Activated CD8-positive, alpha-beta T cell treated with anti-CD3 and anti-CD28 coated beads, Interleukin-2, amount 10 ng/mL, durations not matched to agents 7 days and 5 days (primary cell): ENCODE data around the gene KDM8. TPM values are rescaled to one million over a fixed set of nuclear protein-coding genes. Genes with fewer than 3 reads are reported as not detected.
A peak's percentile ranks its signal among the peaks of the same experiment; 100 is the strongest.
"Not testable (repeated sequence)": the region's sequence is repeated elsewhere in the genome, so short reads cannot be mapped to it uniquely, and the experiment has no call there.

ENCODE experiments used
- ATAC-seq: fragments of 150-1000 bp; cut with Tn5 transposase; one replicate; pipeline ENCODE4 v1.10.0; 2021; ENCODE audit warnings: moderate library complexity
- CTCF ChIA-PET: fragments of 350-600 bp; sonication (Branson Sonifier 250); formaldehyde crosslinking; loops from one replicate; lab custom pipeline; 2021; ENCODE audit warnings: antibody characterized with exemption; lab: Charles Lee
- POLR2A ChIA-PET: fragments of 350-600 bp; sonication (Branson Sonifier 250); formaldehyde crosslinking; loops from one replicate; lab custom pipeline; 2021; ENCODE audit warnings: antibody characterized with exemption; lab: Charles Lee
- DNase-seq: peaks from one replicate; pipeline ENCODE4 v3.0.0-alpha.2; 2020
- H3K27ac Mint-ChIP-seq: one replicate; pipeline ENCODE4 v1.8.0; 2021; ENCODE audit warnings: mild to moderate bottlenecking, mixed read lengths
- H3K27me3 Mint-ChIP-seq: one replicate; pipeline ENCODE4 v1.8.0; 2021; ENCODE audit warnings: low read depth, mixed read lengths
- H3K36me3 Mint-ChIP-seq: one replicate; pipeline ENCODE4 v1.8.0; 2021; ENCODE audit warnings: low read depth, mixed read lengths
- H3K4me1 Mint-ChIP-seq: one replicate; pipeline ENCODE4 v1.8.0; 2021; ENCODE audit warnings: low read depth, mixed read lengths
- H3K4me3 Mint-ChIP-seq: one replicate; pipeline ENCODE4 v1.8.0; 2021; ENCODE audit warnings: mild to moderate bottlenecking, mixed read lengths
- H3K9me3 Mint-ChIP-seq: one replicate; pipeline ENCODE4 v1.8.0; 2022; ENCODE audit warnings: mixed read lengths; ENCODE audit not compliant: insufficient read depth
- total RNA-seq, 2 experiments: library from RNA; stranded (reverse); gene quantifications; one replicate each; pipeline ENCODE4 v1.2.3, GENCODE V29; 2021

KDM8 gene
- total RNA-seq, 2 experiments from 2014 or later = 14.7 to 15.0 TPM

- CTCF ChIA-PET = interaction anchor here (0.6 to 3.7 kb wide), 13 partner anchors 8 to 206 kb away, joined by 3 to 43 read pairs (median 7); no protein-coding TSS in a partner anchor
- H3K9me3 Mint-ChIP-seq = no peaks in the 10 kb centered on the region
- H3K27me3 Mint-ChIP-seq = no peaks in the 10 kb centered on the region
- POLR2A ChIA-PET = interaction anchor here (0.8 to 2.2 kb wide), 17 partner anchors 8 to 346 kb away, joined by 3 to 15 read pairs (median 6); partner anchors contain the start of genes GTF3C1 and KATNIP
- peaks cover 18% of the 10 kb centered on the region for H3K36me3 Mint-ChIP-seq
- DNase-seq = no peak
- ATAC-seq = no peak
- peak overlapping the region; percentile 98 for H3K4me3 Mint-ChIP-seq
- H3K4me1 Mint-ChIP-seq = peaks cover 51% of the 10 kb centered on the region
- peak overlapping the region; percentile 99 for H3K27ac Mint-ChIP-seq
Observed at GRCh38 chr16:27204312-27204915, 1.1 kb downstream of the KDM8 start.

GRCh38 chr16:27205423-27206065, 2.2 kb downstream of the KDM8 start:
- Mint-ChIP-seq H3K27ac (peak overlapping the region; percentile 11), H3K9me3 (no peaks in the 10 kb centered on the region), H3K36me3 (peaks cover 19% of the 10 kb centered on the region), H3K27me3 (no peaks in the 10 kb centered on the region), H3K4me1 (peaks cover 42% of the 10 kb centered on the region), H3K4me3 (no peak overlapping the region)
- POLR2A ChIA-PET = interaction anchor here (1.2 kb wide), 1 partner anchor 32 kb away, joined by 4 read pairs; no protein-coding TSS in a partner anchor
- no peak for DNase-seq
- no peak for ATAC-seq
- CTCF ChIA-PET = interaction anchor here (1.0 to 3.7 kb wide), 4 partner anchors 26 to 162 kb away, joined by 3 to 43 read pairs (median 18); no protein-coding TSS in a partner anchor

GRCh38 chr16:27207121-27207520, 3.8 kb downstream of the KDM8 start:
- not testable (repeated sequence) for DNase-seq, H3K4me3 Mint-ChIP-seq, H3K9me3 Mint-ChIP-seq, H3K27ac Mint-ChIP-seq, H3K27me3 Mint-ChIP-seq, ATAC-seq
- ChIA-PET POLR2A (interaction anchor here (0.5 kb wide), 1 partner anchor 405 kb away, joined by 3 read pairs; no protein-coding TSS in a partner anchor), CTCF (interaction anchor here (1.3 kb wide), 1 partner anchor 27 kb away, joined by 4 read pairs; no protein-coding TSS in a partner anchor)
- H3K36me3 Mint-ChIP-seq = peaks cover 21% of the 10 kb centered on the region
- peaks cover 35% of the 10 kb centered on the region for H3K4me1 Mint-ChIP-seq

GRCh38 chr16:27208081-27208680, 4.9 kb downstream of the KDM8 start:
- H3K36me3 Mint-ChIP-seq = peaks cover 27% of the 10 kb centered on the region
- ChIA-PET CTCF (interaction anchor here (1.3 to 1.9 kb wide), 2 partner anchors 29 to 35 kb away, joined by 4 to 8 read pairs; no protein-coding TSS in a partner anchor), POLR2A (interaction anchor here (1.6 kb wide), 1 partner anchor 9 kb away, joined by 3 read pairs; no protein-coding TSS in a partner anchor)
- peaks cover 28% of the 10 kb centered on the region for H3K4me1 Mint-ChIP-seq
- ATAC-seq (no peak), DNase-seq (no peak)
- H3K27me3 Mint-ChIP-seq = no peaks in the 10 kb centered on the region
- H3K4me3 Mint-ChIP-seq = no peak overlapping the region
- H3K9me3 Mint-ChIP-seq = no peaks in the 10 kb centered on the region
- H3K27ac Mint-ChIP-seq = no peak overlapping the region

GRCh38 chr16:27208796-27209195, 5.5 kb downstream of the KDM8 start:
- H3K4me1 Mint-ChIP-seq = peaks cover 27% of the 10 kb centered on the region
- H3K9me3 Mint-ChIP-seq = no peaks in the 10 kb centered on the region
- H3K36me3 Mint-ChIP-seq = peaks cover 31% of the 10 kb centered on the region
- no peaks in the 10 kb centered on the region for H3K27me3 Mint-ChIP-seq
- ChIA-PET POLR2A (interaction anchor here (1.6 kb wide), 1 partner anchor 9 kb away, joined by 3 read pairs; no protein-coding TSS in a partner anchor), CTCF (interaction anchor here (0.9 to 1.9 kb wide), 2 partner anchors 17 to 35 kb away, joined by 3 to 8 read pairs; no protein-coding TSS in a partner anchor)
- DNase-seq (no peak), ATAC-seq (no peak)
- H3K27ac Mint-ChIP-seq = no peak overlapping the region
- H3K4me3 Mint-ChIP-seq = no peak overlapping the region

GRCh38 chr16:27209591-27209990, 6.3 kb downstream of the KDM8 start:
- Mint-ChIP-seq H3K36me3 (peaks cover 28% of the 10 kb centered on the region), H3K4me1 (peaks cover 20% of the 10 kb centered on the region), H3K27me3 (no peaks in the 10 kb centered on the region), H3K27ac (no peak overlapping the region), H3K4me3 (no peak overlapping the region), H3K9me3 (no peaks in the 10 kb centered on the region)
- POLR2A ChIA-PET = interaction anchor here (1.6 kb wide), 1 partner anchor 8 kb away, joined by 3 read pairs; no protein-coding TSS in a partner anchor
- CTCF ChIA-PET = interaction anchor here (0.9 to 2.5 kb wide), 3 partner anchors 16 to 36 kb away, joined by 3 to 12 read pairs (median 8); no protein-coding TSS in a partner anchor
- no peak for DNase-seq
- no peak for ATAC-seq

- Mint-ChIP-seq H3K4me3 (no peak overlapping the region), H3K4me1 (peaks cover 17% of the 10 kb centered on the region), H3K36me3 (peaks cover 31% of the 10 kb centered on the region), H3K27me3 (no peaks in the 10 kb centered on the region), H3K27ac (no peak overlapping the region), H3K9me3 (no peaks in the 10 kb centered on the region)
- CTCF ChIA-PET = interaction anchor here (1.9 to 2.5 kb wide), 2 partner anchors 31 to 37 kb away, joined by 8 to 12 read pairs; no protein-coding TSS in a partner anchor
- ATAC-seq = no peak
- no peak for DNase-seq
- POLR2A ChIA-PET = no interaction called here
Observed at GRCh38 chr16:27210174-27210573, 6.8 kb downstream of the KDM8 start.

GRCh38 chr16:27211026-27211425, 7.7 kb downstream of the KDM8 start:
- Mint-ChIP-seq H3K36me3 (peaks cover 38% of the 10 kb centered on the region), H3K27ac (peak overlapping the region; percentile 74), H3K9me3 (no peaks in the 10 kb centered on the region), H3K4me1 (peaks cover 13% of the 10 kb centered on the region), H3K4me3 (no peak overlapping the region), H3K27me3 (no peaks in the 10 kb centered on the region)
- CTCF ChIA-PET = interaction anchor here (2.5 kb wide), 1 partner anchor 32 kb away, joined by 12 read pairs; no protein-coding TSS in a partner anchor
- POLR2A ChIA-PET = no interaction called here
- no peak for DNase-seq
- peak; percentile 23 for ATAC-seq

- Mint-ChIP-seq H3K27ac (peak overlapping the region; percentile 5), H3K4me3 (no peak overlapping the region), H3K4me1 (peaks cover 11% of the 10 kb centered on the region), H3K36me3 (peaks cover 35% of the 10 kb centered on the region), H3K27me3 (no peaks in the 10 kb centered on the region), H3K9me3 (no peaks in the 10 kb centered on the region)
- ATAC-seq = no peak
- CTCF ChIA-PET = no interaction called here
- DNase-seq = no peak
- POLR2A ChIA-PET = interaction anchor here (1.0 kb wide), 1 partner anchor 10 kb away, joined by 3 read pairs; no protein-coding TSS in a partner anchor
Observed at GRCh38 chr16:27214084-27214961, 11.0 kb downstream of the KDM8 start.

GRCh38 chr16:27215660-27216059, 12.3 kb downstream of the KDM8 start:
- Mint-ChIP-seq H3K27me3 (no peaks in the 10 kb centered on the region), H3K4me3 (no peak overlapping the region), H3K9me3 (no peaks in the 10 kb centered on the region), H3K36me3 (peaks cover 33% of the 10 kb centered on the region), H3K4me1 (peaks cover 9% of the 10 kb centered on the region), H3K27ac (no peak overlapping the region)
- DNase-seq (no peak), ATAC-seq (no peak)
- ChIA-PET POLR2A (no interaction called here), CTCF (no interaction called here)
